Hepatocyte (in vitro differentiated cells): ENCODE results near the gene OSR1. TPM values are rescaled to one million over a fixed set of nuclear protein-coding genes. Genes with fewer than 3 reads are reported as not detected.

ENCODE experiments used
- DNase-seq: peaks from one replicate; pipeline ENCODE4 v3.0.0-alpha.2; 2016; ENCODE audit warnings: low spot score
- H2AFZ ChIP-seq: fragments of 200-600 bp; sonication (generic); 2 replicates; pipeline ENCODE4 v1.6.0; 2016; ENCODE audit warnings: antibody characterized with exemption, mild to moderate bottlenecking
- H3K27ac ChIP-seq: fragments of 200-600 bp; sonication (generic); 2 replicates; pipeline ENCODE4 v1.5.1; 2016; ENCODE audit warnings: mild to moderate bottlenecking
- H3K27me3 ChIP-seq: fragments of 200-600 bp; sonication (generic); 2 replicates; pipeline ENCODE4 v1.6.1; 2016
- H3K36me3 ChIP-seq: fragments of 200-600 bp; sonication (generic); replicated peaks from 2 replicates; pipeline ENCODE4 v1.5.1; 2016; ENCODE audit warnings: low read depth; ENCODE audit not compliant: insufficient read depth
- H3K4me1 ChIP-seq: fragments of 200-600 bp; sonication (generic); 2 replicates; pipeline ENCODE4 v1.5.1; 2016; ENCODE audit warnings: mild to moderate bottlenecking, moderate library complexity; ENCODE audit not compliant: insufficient read depth
- H3K4me2 ChIP-seq: fragments of 200-600 bp; sonication (generic); 2 replicates; pipeline ENCODE4 v1.6.0; 2016
- H3K4me3 ChIP-seq: fragments of 200-600 bp; sonication (generic); 2 replicates; pipeline ENCODE4 v1.5.1; 2016; ENCODE audit warnings: mild to moderate bottlenecking
- H3K79me2 ChIP-seq: fragments of 200-600 bp; sonication (generic); 2 replicates; pipeline ENCODE4 v1.6.0; 2017; ENCODE audit warnings: mild to moderate bottlenecking
- H3K9me2 ChIP-seq: fragments of 200-600 bp; sonication (generic); replicated peaks from 2 replicates; pipeline ENCODE4 v1.6.0; 2017; ENCODE audit warnings: mild to moderate bottlenecking; ENCODE audit not compliant: insufficient read depth
- H3K9me3 ChIP-seq: fragments of 200-600 bp; sonication (generic); 2 replicates; pipeline ENCODE4 v1.5.1; 2016; ENCODE audit warnings: low read depth, mild to moderate bottlenecking
- H4K20me1 ChIP-seq: fragments of 200-600 bp; sonication (generic); 2 replicates; pipeline ENCODE4 v1.6.0; 2016; ENCODE audit warnings: mild to moderate bottlenecking; ENCODE audit not compliant: insufficient read depth, poor library complexity, severe bottlenecking
- EZH2 ChIP-seq: fragments of 200-600 bp; sonication (generic); IDR thresholded peaks from 2 replicates; pipeline ENCODE4 v1.6.1; 2016; ENCODE audit warnings: antibody characterized with exemption, mild to moderate bottlenecking, borderline replicate concordance
- EZH2phosphoT487 ChIP-seq: fragments of 200-600 bp; sonication (generic); IDR thresholded peaks from one replicate; pipeline ENCODE4 v1.6.1; 2018; ENCODE audit warnings: antibody characterized with exemption, mild to moderate bottlenecking, low read depth, moderate library complexity; ENCODE audit not compliant: unreplicated experiment, severe bottlenecking
- WGBS: methylation state at CpG from one replicate; pipeline ENCODE4 v1.1.6; 2016; ENCODE audit warnings: low lambda C conversion rate; ENCODE audit errors: missing lambda C conversion rate; 5-methylcytosine and 5-hydroxymethylcytosine counted together
- polyA plus RNA-seq: library from polyadenylated mRNA; unstranded; fragments of >200 nt; fragmentation: Nextera tagmentation; extraction: Ambion mirVana; gene quantifications from 2 replicates; pipeline ENCODE4 v1.2.1, GENCODE V29; 2016
- total RNA-seq: library from RNA; depleted of rRNA; stranded (reverse); fragments of >200 nt; gene quantifications from 2 replicates; pipeline ENCODE4 v1.2.3, GENCODE V29; 2014
- TF ChIP-seq, protein P1 (sequence below): fragments of 200-600 bp; sonication (generic); IDR thresholded peaks from 2 replicates; pipeline ENCODE4 v1.5.1; 2016; ENCODE audit warnings: antibody characterized with exemption, mild to moderate bottlenecking; ENCODE audit not compliant: poor library complexity

OSR1 gene
- total and polyA plus RNA-seq, 2 experiments from 2014 or later, result 19.8 to 45.7 TPM

DNA sequence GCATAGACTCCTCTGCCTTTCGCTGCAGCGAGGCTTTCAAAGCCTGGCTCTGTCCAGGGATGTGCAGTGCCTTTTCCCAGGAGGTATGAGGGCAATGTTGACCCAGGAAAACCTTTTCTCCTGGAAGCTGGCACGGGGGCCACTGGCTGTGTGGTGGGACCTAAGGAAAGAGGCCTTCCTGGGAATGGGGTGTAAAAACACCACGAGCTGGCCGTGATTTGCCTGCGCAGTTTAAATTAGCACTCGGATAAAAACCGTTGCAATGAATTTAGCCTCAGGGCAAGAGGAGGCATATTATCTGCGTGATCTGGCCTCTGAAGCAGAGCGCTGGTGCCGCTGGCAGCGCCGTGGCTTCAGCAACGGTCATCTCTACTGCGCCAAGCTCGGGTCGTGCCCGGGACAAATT lies 3.0 kb downstream of the OSR1 start:
- WGBS, result 49% methylated on average over 18 of the region's 18 CpGs
- no peak for DNase-seq
- Histone ChIP-seq H3K4me1 (peaks cover 20% of the 10 kb centered on the region), H3K27me3 (peaks cover 82% of the 10 kb centered on the region), H3K27ac (peak overlapping the region; percentile 58), H3K9me3 (no peaks in the 10 kb centered on the region), H3K79me2 (peaks cover 62% of the 10 kb centered on the region), H4K20me1 (peaks cover 10% of the 10 kb centered on the region), H2AFZ (no peak overlapping the region), H3K4me3 (peak overlapping the region; percentile 74), H3K4me2 (peak overlapping the region; percentile 95), H3K9me2 (no peaks in the 10 kb centered on the region), H3K36me3 (no peaks in the 10 kb centered on the region)
- no peak for TF ChIP-seq EZH2phosphoT487
- TF ChIP-seq, protein P1, sequence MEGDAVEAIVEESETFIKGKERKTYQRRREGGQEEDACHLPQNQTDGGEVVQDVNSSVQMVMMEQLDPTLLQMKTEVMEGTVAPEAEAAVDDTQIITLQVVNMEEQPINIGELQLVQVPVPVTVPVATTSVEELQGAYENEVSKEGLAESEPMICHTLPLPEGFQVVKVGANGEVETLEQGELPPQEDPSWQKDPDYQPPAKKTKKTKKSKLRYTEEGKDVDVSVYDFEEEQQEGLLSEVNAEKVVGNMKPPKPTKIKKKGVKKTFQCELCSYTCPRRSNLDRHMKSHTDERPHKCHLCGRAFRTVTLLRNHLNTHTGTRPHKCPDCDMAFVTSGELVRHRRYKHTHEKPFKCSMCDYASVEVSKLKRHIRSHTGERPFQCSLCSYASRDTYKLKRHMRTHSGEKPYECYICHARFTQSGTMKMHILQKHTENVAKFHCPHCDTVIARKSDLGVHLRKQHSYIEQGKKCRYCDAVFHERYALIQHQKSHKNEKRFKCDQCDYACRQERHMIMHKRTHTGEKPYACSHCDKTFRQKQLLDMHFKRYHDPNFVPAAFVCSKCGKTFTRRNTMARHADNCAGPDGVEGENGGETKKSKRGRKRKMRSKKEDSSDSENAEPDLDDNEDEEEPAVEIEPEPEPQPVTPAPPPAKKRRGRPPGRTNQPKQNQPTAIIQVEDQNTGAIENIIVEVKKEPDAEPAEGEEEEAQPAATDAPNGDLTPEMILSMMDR, result no peak
- TF ChIP-seq EZH2, result no peak

DNA sequence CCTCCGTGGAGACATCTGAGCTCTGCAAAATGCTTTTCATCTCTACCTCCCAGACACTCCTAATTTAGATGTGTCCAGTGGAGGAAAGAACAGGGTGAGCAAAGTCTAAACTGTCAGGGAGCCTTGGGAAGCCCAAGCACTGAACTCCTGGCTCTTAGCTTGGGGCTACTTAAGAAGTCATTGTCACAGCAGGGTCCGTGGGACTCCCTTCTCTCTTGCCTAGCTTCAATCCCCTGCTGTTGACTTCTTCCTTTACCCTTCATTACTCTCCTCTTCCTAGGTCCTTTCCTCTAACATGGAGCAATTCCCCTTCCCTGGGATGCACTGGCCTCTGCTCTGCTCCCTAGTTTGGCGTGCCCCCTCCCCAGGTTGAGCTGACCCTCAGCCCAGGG lies 3.4 kb downstream of the OSR1 start:
- H4K20me1 ChIP-seq, result peaks cover 10% of the 10 kb centered on the region
- no peaks in the 10 kb centered on the region for H3K9me3 ChIP-seq
- H3K36me3 ChIP-seq, result no peaks in the 10 kb centered on the region
- H3K27me3 ChIP-seq, result peaks cover 78% of the 10 kb centered on the region
- no peak for TF ChIP-seq EZH2
- no peak for TF ChIP-seq EZH2phosphoT487
- TF ChIP-seq, protein P1, result no peak
- peaks cover 62% of the 10 kb centered on the region for H3K79me2 ChIP-seq
- H3K4me3 ChIP-seq, result no peak overlapping the region
- 73% methylated on average over 3 of the region's 3 CpGs for WGBS
- no peak overlapping the region for H3K27ac ChIP-seq
- no peak for DNase-seq
- no peaks in the 10 kb centered on the region for H3K9me2 ChIP-seq
- H2AFZ ChIP-seq, result no peak overlapping the region
- H3K4me1 ChIP-seq, result peaks cover 22% of the 10 kb centered on the region
- peak overlapping the region; percentile 95 for H3K4me2 ChIP-seq

DNA sequence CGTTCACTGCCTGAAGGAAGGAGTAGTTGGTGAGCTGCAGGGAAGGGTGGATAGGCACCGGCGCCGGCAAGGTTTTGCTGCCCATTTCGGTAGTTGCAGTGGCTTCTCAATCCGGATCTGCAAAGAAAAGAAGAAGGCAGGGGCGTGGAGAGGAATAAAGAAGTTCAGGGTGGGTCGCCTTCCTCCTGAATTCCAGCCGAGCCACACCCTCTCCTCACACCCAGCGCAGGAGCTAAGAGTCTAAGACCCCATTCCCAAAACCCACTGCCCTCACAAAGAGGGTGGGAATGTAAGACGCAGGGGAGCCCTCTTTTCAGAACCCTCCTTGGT lies 4.7 kb downstream of the OSR1 start:
- Histone ChIP-seq H3K27me3 (peaks cover 65% of the 10 kb centered on the region), H3K4me1 (peaks cover 15% of the 10 kb centered on the region), H3K27ac (no peak overlapping the region), H3K36me3 (no peaks in the 10 kb centered on the region), H3K9me3 (no peaks in the 10 kb centered on the region), H3K4me2 (peak overlapping the region; percentile 54), H3K4me3 (no peak overlapping the region), H3K79me2 (peaks cover 62% of the 10 kb centered on the region), H4K20me1 (peaks cover 10% of the 10 kb centered on the region), H3K9me2 (no peaks in the 10 kb centered on the region), H2AFZ (no peak overlapping the region)
- 68% methylated on average over 11 of the region's 11 CpGs for WGBS
- DNase-seq, result no peak
- TF ChIP-seq, protein P1, result no peak
- TF ChIP-seq EZH2 (no peak), EZH2phosphoT487 (no peak)
